NCI-H2081 (cell line): ENCODE data around the gene PLD1.

Source experiments
- DNase-seq, 2 experiments: peaks; one replicate each; lab custom pipeline; 2025; lab: John Stamatoyannopoulos, UW

PLD1 gene

DNA sequence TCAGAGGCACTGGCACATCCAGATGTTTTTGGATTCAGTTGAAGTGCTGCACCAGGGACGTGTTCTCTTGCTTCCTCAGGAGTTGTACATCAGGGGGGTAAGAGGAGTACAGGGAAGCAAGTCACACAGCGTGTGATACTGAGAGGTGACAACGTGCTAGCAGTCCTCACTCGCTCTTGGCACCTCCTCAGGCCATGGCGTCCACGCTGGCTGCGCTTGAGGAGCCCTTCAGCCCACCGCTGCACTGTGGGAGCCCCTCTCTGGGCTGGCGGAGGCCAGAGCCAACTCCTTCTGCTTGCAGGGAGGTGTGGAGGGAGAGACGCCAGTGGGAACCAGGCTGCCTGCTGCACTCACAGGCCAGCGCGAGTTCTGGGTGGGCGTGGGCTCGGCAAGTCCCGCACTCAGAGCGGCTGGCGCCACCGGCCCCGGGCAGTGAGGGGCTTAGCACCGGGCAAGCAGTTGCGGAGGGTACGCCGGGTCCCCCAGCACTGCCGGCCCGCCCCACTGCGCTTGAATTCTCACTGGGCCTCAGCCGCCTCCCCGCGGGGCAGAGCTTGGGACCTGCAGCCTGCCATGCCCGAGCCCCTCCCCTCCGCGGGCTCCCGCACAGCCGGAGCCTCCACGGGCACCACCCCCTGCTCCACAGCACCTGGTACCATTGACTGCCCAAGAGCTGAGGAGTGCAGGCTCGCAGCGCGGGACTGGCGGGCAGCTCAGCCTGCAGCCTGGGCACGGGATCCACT, 64.5 kb downstream of the PLD1 start:
- DNase-seq: no peak

DNA sequence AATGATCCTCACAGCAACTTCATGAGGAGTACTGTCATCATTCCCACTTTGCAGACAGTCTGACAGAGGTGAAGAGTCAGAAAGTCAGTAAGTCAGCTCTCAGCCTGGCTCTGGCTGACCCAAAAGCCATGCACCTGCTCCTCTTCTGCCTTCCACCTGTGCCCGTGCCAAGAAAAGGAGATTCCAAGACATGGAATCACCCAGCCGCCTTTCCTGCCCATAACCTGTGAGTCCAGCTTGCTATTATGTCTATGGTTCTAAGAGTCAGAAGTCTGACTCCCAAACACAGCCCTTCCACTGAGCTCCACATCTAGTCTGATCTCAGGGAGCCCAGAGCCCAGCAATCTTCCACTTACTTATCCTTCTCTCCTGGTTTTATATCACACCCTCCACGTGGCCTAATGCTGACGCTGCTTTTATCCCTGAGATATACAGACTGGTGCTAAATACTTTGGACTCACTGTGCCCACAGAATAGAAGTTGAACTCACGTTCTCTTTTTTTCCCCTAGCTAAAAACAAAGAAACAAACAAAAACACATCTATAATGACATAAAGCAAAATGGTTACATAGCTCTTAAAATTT, 66.0 kb downstream of the PLD1 start:
- DNase-seq: no peak

DNA sequence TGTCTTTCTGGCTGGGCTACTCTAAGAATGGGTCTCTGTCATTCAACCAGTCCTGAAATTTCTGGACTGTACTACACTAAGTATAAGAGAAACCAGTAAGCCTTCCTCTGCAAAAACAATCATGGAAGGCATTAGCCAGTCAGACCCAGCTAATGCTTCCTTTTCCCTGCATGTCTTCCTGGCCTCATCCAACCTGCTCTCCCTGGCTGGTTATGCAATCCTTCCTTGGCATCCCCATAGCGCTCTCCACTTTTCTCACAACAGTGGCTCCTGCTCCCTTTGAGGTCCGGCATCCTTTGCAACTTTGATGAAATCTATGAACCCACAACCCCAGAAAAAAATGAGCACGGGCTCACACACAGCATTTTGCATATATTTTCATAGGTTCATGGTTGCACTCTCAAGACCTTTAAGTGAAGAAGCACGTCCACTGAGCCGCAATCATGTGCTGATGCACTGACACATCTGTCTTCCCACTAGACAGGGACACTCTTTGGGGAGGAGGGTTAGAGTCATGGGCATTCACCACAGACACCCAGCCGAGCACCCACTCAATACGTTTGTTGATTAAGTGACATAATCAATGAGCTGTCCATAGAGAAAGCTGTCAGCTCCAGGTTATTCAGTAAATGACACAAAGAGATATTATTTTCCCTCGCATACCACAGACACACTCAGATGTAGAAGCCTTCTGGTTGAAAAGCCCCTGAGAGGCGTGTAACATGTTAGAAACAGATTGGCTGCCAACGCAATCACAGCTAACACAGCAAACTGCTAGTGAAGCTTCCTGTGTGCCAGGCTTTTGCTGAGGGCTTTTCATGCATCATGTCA, 66.7 kb downstream of the PLD1 start:
- no peak for DNase-seq

DNA sequence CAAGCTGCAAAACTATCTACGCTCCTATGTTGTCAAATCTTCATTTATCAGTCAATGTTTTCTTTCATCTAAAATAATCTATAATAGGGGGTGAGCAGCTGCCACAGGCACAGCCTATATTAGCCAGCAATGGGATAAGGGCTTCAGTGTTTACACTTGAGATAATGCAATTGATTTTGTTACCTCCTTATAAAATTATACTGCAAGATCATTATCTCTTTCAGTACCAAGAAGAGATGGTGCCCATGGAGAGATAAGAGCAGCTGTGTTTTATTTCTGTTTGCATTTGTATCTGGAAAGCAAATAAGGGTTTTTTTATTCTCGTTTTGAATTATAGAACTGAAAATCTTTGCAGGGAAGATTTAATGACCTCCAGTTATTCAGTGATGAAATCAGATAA, 68.9 kb downstream of the PLD1 start:
- DNase-seq: peak in 1 of 2 experiments; percentile 74

DNA sequence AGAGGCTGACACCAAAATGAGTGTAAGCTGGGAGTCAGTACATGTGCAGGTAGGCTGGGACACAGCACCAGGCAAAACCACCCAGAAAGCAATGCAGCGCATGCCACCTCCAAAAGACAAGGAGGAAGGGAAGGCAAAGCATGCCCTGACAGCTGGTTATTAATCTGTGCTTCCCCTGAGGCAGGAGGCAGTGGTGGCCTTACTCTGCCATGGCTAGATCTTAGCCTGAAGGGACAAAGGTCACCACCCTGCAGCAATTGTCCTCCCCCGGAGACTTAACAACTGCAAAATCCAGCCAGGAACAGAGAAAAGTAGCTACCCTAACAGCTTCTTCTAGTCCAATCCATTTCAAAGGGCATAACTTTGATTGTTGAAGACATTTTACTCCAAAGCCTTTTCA, 73.7 kb downstream of the PLD1 start:
- DNase-seq: no peak

DNA sequence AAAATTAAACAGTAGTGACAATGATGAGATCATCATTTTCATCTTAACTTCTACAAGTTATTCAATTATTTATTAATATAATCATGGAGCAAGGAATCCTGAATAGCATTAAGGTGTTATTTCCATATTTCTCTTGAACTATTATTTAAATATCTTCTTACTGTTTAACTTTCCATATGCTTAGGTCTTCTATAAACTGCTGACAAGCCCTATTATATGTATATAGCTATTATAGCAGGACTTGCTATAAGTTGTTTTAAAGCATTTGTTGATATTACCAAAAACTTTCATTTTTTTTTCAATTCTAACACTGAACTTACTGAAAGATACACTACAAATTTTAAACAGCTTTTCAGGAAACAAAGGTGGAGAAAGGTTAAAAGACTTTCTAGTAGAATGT, 76.7 kb downstream of the PLD1 start:
- no peak for DNase-seq

DNA sequence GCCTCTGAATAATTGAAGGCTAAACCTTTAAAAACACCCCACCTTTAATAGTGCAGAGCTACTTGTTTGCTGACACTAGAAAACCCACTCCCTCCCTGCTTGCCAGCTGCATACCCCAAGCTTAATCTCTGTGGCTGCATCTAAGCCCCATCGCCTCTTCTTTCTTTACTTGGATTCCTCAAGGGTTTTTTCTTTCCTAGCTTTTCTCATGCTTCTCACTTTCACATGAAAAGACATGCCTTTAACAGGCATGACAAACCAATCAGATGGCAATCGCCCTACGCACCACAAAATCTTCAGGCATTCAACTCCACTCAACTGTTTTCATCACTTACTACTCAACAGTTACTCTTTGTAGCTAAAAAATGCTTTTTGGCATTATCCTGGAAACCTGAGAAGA, 77.5 kb downstream of the PLD1 start:
- no peak for DNase-seq

DNA sequence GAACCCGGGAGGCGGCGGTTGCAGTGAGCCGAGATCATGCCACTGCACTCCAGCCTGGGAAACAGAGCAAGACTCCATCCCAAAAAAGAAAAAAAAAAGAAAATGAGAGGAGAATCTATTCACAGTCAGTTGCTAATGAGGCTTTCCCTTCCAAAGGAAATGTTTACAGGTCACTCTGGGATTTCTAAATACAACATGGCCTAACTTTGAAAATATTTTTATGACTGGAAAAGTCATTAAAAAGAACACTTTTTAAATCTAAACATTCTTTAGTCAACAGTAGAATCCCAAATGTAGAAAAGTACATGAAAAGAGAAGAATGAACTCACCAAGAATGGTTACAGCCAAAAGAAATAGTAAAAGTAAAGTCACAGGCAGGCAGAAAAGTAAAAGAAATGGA, 78.6 kb downstream of the PLD1 start:
- no peak for DNase-seq

DNA sequence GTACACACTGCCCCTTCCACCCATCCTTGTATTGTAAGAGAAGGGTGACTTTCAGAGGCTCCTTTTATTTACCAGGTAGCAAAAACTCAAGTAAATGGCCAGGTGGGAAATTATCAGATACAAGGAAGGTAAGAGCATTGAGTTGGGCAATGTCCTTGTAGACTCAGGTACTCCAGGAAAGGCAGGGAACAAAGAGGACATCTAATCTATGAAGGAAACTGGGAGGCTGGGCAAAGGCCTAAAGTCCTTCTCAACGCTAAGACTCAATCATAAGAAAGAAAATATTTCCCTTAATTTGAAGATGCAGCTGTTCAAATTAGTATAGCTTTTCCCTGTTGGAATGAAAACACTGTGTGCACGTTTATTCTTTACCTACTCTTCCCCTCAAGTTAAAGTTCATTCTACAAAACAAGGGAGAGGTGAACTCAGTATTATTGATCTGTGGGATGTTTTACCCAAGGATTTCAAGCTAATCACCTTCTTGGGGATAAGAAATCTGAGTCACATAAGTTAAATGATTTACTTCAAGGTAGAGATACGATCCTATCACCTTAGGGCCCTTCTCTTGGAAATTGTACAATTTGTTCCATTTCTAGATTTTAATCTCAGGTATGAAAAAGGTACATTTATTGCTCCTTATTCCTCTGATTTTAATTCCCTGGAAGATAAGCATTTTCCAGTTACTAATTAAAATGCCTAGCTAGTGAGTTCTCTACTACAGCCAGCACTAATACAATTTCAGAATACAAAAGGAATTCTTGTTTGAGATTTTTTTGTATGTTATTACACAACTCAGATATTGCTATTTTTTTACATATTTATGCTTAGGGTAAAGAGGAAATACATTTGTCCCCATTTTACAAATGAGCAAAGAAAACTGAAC, 80.6 kb downstream of the PLD1 start:
- DNase-seq: no peak

DNA sequence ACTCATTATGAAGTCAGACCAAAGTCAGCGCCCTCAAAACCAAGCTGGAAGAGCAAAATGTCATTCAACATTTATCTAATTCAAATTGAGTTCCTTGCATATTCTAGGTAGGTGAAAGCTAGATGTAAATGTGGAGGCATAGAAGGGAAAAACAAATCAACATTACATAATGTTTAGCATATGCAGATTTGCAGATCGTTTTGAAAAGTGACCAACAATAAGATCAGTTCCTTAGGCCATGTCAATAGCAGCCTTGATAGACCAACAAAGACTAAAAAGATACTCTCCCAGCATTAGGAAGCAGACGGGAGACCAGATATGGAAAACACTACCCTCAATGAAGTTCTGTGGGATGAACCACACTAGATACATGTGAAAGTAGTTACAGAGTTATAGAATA, 83.0 kb downstream of the PLD1 start:
- no peak for DNase-seq

DNA sequence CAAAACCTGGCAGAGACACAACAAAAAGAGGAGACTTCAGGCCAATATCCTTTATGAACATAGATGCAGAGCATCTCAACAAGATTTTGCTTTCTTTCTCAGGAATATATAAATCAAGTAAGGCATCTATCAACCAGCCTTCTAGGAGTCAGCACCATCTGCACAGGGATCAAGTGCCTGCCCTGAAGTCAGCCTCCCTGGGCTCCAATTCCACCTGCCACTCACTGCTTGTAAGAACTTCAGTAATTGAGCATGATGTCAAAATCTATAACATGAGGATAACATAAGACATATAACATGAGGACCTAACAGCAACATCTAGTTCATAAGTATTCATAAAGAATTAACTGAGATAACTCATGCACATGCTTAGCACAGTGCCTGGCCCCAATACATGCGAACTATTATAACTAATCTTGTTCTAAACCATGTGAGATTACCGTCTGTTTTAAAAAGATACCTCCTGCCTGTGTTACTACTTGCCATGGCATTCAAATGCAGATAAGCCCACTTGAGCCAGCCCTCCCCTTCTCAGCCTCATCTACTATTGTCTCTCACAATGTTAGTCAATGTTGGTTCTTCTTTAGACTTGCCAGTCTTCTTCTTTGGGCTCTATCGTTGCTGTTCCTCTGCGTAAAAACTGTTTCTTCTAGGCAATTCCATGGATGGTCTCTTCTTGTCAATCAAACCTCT, 91.6 kb downstream of the PLD1 start:
- no peak for DNase-seq

DNA sequence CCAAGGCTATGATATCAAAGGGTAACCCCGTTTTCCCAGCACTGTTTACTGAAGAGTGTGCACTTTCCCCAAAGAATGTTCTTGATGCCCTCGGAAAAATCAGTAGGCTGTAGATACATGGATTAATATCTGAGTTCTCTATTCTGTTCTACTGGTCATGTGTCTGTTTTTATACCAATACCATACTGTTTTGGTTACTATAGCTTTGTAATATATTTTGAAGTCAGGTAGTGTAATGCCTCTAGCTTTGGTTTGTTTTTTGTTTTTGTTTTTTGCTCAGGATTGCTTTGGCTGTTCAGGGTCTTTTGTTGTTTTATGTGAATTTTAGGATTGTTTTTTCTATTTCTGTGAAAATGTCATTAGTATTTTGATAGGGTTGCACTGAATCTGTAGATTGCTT, 95.1 kb downstream of the PLD1 start:
- no peak for DNase-seq

DNA sequence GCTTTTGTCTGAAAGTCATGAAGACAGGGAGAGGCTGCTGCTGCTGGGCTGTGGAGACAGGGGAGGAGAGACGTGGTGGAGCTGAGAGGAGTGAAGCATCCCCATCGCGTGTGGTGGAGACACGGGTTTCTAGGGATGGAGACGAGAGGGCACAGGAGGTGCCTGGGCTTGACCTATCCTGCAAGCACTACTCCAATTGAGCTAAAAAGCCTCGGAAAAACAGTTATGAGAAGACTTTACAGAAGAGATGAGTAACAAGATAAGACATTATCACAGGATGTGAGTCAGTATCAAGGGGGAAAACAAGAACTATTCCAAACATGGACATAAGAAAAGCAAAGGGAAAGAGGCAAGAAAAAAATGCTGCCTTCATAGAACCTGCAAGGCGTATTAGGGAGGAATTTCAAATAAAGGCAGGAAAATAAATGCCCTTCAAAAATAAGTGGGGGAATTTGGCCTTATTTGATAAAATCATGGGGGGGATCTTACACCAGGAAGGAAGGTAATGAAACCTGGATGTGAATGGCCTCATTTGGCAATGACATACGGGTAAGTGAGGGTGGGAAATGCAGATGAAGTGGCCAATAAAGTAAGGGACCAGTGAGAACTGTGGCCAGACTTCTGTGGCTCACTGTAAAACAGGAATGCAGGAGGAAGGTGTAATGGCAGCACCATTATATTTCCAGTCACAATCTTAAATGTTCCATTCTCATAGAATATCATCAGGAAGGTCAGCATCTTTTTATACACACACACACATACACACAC, 97.9 kb downstream of the PLD1 start:
- DNase-seq: no peak

DNA sequence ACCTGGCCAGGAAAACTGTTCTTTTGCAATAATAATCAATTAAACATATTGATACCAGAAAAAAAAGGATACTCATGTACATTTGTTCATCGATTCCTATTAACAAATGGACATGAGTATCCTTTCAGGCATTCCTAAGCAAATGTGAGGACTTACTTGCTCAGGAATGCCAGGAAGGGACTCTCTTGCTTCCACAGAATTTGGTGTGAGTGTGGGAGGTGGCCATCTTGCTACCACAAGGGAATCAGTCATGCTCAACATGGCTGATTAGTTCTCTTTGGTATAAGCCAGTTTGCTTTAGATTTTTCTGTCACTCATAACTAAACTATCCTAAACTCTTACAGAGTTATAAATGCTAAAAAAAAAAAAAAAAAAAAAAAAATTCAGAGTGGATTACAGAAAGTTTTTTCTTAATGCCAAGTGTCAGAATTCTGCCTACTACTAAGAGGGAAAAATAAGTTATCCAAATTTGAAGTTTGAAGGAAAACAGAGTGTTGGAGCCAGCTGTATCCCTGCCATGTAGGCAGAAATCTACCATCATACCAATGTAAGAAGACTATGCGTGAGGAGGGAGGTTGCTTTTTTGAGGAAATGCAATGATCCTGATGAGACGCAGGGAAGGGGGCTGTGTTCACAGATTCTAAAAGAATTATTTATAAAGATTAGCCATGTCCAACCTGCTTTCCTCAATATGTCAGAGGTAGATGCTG, 98.7 kb downstream of the PLD1 start:
- no peak for DNase-seq

DNA sequence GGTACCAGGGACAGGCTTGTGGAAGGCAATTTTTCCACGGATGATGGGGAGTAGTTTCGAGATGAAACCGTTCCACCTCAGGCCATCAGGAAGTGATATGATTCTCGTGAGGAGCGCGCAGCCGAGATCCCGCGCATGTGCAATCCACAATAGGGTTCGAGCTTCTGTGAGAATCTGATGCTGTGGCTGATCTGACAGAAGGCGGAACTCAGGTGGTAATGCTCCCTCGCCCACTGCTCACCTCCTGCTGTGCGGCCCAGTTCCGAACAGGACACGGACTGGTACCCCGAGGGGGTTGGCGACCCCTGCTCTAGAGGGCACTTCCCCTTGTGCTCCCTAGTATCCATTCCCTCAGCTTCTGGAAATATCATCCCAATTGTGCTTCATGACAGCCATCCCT, 99.9 kb downstream of the PLD1 start:
- DNase-seq: no peak

DNA sequence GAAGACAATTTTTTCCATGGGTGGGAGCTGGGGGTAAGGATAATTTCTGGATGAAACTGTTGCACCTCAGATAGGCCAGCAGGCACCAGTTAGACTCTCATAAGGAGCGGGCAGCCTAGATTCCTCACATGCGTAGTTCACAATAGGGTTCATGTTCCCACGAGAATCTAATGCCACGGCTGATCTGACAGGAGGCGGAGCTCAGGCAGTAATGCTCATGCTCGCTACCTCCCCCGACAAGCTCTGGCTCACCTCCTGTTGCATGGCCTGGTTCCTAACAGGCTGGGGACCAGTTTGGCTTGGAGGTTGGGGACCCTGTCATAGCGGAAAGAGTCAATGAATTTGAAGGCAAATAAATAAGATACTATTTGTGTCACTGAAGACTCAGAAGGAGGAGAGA, 105.5 kb downstream of the PLD1 start:
- no peak for DNase-seq

DNA sequence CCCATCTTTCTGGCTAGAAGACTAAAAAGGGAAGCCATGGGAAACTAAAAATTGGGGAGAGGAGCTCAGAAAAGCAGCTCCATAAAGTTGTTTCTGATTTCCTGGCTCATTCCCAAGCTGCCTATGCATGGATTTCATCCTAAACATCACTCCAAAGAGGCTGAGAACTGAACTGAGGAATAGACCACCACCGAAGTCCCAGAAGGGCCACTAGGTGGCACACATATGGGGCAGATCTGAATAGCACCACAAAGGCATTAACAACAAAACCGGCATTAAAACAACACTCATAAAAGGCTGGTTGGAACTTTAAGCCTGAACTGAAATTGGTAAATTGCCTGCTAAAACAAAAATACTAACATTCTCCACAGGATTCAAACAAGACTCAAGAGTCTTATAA, 106.3 kb downstream of the PLD1 start:
- peak; percentile 55 to 70 for DNase-seq

DNA sequence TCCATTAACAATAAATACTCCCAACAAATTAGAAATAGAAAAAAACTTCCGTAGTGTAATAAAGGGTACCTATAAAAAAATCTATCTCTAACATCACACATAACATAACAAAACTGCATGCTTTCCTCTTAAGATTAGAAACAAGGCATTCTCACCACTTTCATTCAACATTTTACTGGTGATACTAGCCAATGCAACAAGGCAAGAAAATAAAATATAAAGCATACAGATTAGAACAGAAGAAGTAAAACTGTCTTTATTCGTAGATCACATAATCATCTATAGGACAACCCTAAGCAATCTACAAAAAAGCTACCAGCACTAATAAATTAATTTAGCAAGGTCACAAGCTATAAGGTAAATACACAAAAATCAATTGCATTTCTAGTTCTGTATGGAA, 107.1 kb downstream of the PLD1 start:
- DNase-seq: no peak

DNA sequence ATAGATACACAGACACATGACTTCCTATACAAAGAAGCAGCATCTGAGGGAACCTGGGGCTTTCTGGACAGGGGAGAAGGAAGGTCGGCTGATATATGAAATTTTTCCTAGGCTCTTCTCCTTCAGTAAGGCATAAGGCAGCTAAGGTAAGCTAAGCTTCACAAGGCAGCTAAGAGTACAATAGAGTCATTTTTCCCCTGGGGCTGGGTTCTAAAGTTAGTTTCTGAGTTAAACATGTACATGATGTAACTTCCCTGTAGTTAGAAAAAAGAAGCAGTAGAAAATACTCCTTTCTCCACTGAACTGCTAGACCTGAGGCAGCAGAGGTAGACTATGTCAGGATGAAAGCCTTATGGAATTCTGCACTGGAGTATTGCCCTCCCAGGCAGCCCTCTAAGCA, 109.6 kb downstream of the PLD1 start:
- no peak for DNase-seq

DNA sequence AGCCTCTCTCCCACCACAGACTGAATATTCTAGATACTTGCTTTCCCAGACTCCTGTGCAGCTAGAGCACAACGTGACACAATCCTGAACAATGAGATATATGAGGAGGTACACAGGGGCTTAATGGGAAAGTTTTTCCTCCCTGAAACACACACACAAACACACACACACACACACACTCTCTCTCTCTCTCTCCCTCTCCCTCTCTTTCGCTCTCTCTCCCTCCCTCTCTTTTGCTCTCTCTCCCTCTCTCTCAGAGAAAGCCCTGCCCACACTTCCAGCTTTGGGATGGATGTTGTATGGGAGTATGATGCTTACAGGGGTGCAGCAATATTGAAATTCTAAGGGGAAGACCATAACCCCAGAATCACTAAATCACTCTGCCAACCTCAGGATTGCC, 110.1 kb downstream of the PLD1 start:
- no peak for DNase-seq
